HepG2 (cell line): ENCODE results near the gene PLD1. TPM values are rescaled to one million over a fixed set of nuclear protein-coding genes. Genes with fewer than 3 reads are reported as not detected.

Experiments used
- SIN3A ChIP-seq: IDR thresholded peaks from 2 replicates; pipeline ENCODE4 v1.6.1; 2011; ENCODE audit warnings: low read depth, mild to moderate bottlenecking, control low read depth, low read length, borderline replicate concordance
- ZBTB40 ChIP-seq, 2 experiments: fragments of 450-650 bp in 1 of 2; sonication (generic) in 1 of 2; formaldehyde crosslinking in 1 of 2; IDR thresholded peaks; 2 replicates each; pipeline versions ENCODE4 v1.6.1 to v1.8.0; 2016 to 2022; ENCODE audit warnings: antibody characterized with exemption in 1 of 2, mild to moderate bottlenecking in 1 of 2, missing genetic modification reagents in 1 of 2
- ZFP36 ChIP-seq: fragments of 150-350 bp; IDR thresholded peaks from 2 replicates; pipeline ENCODE4 v1.6.1; 2018; ENCODE audit warnings: borderline replicate concordance, low read length, low read depth; ENCODE audit not compliant: partially characterized antibody
- ZXDC ChIP-seq: sonication (generic); formaldehyde crosslinking; IDR thresholded peaks from 2 replicates; pipeline ENCODE4 v1.5.0; 2020; ENCODE audit warnings: mild to moderate bottlenecking, missing genetic modification reagents
- polyA plus RNA-seq, 8 experiments: library from polyadenylated mRNA; depleted of rRNA in 3 of 8; stranded (reverse) in 7 of 8; unstranded in 1 of 8; fragments of >200 nt; fragmentation: Illumina TruSeq in 4 of 8; extraction: Trizol in 4 of 8; gene quantifications; 2 replicates each; pipeline versions ENCODE4 v1.2.1 to v1.2.3, GENCODE V29; 2011 to 2016; ENCODE audit warnings: low read depth in 4 of 8, missing spikeins in 1 of 8, mixed read lengths in 1 of 8; ENCODE audit not compliant: insufficient read depth in 1 of 8
- total RNA-seq, 5 experiments: library from RNA; depleted of rRNA; stranded (reverse); fragments of >200 nt; fragmentation: Illumina TruSeq; extraction: Trizol; gene quantifications; 2 replicates each; pipeline ENCODE4 v1.2.3, GENCODE V29; 2016; ENCODE audit warnings: low read depth in 1 of 5

PLD1 gene
- total and polyA plus RNA-seq, 2 of the 13 experiments (the other 11 are each of a cell fraction or from before 2014, with no cell fraction given): 27.1 to 59.4 TPM

DNA sequence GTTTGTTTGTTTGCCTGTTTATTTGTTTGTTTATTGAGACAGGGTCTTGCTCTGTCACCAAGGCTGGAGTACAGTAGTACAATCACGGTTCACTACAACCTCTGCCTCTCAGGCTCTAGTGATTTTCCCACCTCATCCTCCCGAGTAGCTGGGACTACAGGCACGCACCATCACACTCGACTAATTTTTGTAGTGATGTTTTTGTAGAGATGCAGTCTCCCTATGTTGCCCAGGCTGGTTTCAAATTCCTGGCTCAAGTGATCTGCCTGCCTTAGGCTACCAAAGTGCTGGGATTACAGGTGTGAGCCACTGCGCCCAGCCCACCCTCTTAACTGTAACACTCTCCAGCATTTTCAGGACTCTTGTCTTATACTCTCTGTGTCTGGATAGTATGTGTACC is 26.7 kb downstream of the PLD1 start (continued):
- TF ChIP-seq ZBTB40 (IDR thresholded peaks at IDR 0.05): no peak
- TF ChIP-seq ZBTB40 (CRISPR knock-in tag; IDR thresholded peaks at IDR 0.05): no peak
- TF ChIP-seq ZFP36: no peak
- TF ChIP-seq SIN3A: no peak
- TF ChIP-seq ZXDC: no peak
- TF ChIP-seq, all 625 proteins: peak for 0
